Osteoblast (primary cell): ENCODE measurements around the gene RALA. TPM values are rescaled to one million over a fixed set of nuclear protein-coding genes. Genes with fewer than 3 reads are reported as not detected.

ENCODE experiments used
- DNase-seq: peaks from one replicate; pipeline ENCODE4 v3.0.0; 2011; ENCODE audit warnings: low spot score, mixed read lengths; ENCODE audit not compliant: insufficient read length; ENCODE audit errors: missing footprints
- H2AFZ ChIP-seq: 2 replicates; pipeline ENCODE4 v1.6.0; 2011; ENCODE audit warnings: mild to moderate bottlenecking, low read length
- H3K27ac ChIP-seq: 2 replicates; pipeline ENCODE4 v1.5.1; 2011; ENCODE audit warnings: mild to moderate bottlenecking, low read depth, low read length, moderate library complexity
- H3K27me3 ChIP-seq: 2 replicates; pipeline ENCODE4 v1.6.0; 2012; ENCODE audit warnings: mild to moderate bottlenecking, control low read depth, inconsistent platforms, low read length, moderate library complexity; ENCODE audit not compliant: insufficient read depth
- H3K36me3 ChIP-seq: 2 replicates; pipeline ENCODE4 v1.5.1; 2011; ENCODE audit warnings: mild to moderate bottlenecking, low read length, control low read depth, moderate library complexity; ENCODE audit not compliant: insufficient read depth
- H3K4me1 ChIP-seq: 2 replicates; pipeline ENCODE4 v1.5.1; 2011; ENCODE audit warnings: mild to moderate bottlenecking, low read length, control low read depth, moderate library complexity; ENCODE audit not compliant: insufficient read depth
- H3K4me2 ChIP-seq: 2 replicates; pipeline ENCODE4 v1.6.0; 2011; ENCODE audit warnings: mild to moderate bottlenecking, low read length; ENCODE audit not compliant: insufficient read depth
- H3K4me3 ChIP-seq: fragments of 200-600 bp; sonication (generic); 3 replicates; pipeline ENCODE4 v1.5.1; 2012; ENCODE audit warnings: mild to moderate bottlenecking, low read length, inconsistent platforms; ENCODE audit not compliant: insufficient read depth
- H3K79me2 ChIP-seq: 2 replicates; pipeline ENCODE4 v1.6.0; 2012; ENCODE audit warnings: mild to moderate bottlenecking, low read length, control low read depth, inconsistent platforms; ENCODE audit not compliant: insufficient read depth
- H3K9me3 ChIP-seq: 2 replicates; pipeline ENCODE4 v1.5.1; 2011; ENCODE audit warnings: low read depth, low read length, control low read depth
- H4K20me1 ChIP-seq: 2 replicates; pipeline ENCODE4 v1.6.0; 2012; ENCODE audit warnings: mild to moderate bottlenecking, low read length, control low read depth; ENCODE audit not compliant: insufficient read depth
- total RNA-seq: library from RNA; depleted of rRNA; stranded (reverse); fragments of >200 nt; gene quantifications from 2 replicates; pipeline ENCODE4 v1.2.3, GENCODE V29; 2012
- TF ChIP-seq, protein P1 (sequence below): IDR thresholded peaks from 2 replicates; pipeline ENCODE4 v1.5.1; 2011; ENCODE audit warnings: mild to moderate bottlenecking, low read depth, low read length, moderate library complexity; ENCODE audit errors: extremely low read depth

Gene RALA
- total RNA-seq, 1 donor: 38.4 TPM

DNA sequence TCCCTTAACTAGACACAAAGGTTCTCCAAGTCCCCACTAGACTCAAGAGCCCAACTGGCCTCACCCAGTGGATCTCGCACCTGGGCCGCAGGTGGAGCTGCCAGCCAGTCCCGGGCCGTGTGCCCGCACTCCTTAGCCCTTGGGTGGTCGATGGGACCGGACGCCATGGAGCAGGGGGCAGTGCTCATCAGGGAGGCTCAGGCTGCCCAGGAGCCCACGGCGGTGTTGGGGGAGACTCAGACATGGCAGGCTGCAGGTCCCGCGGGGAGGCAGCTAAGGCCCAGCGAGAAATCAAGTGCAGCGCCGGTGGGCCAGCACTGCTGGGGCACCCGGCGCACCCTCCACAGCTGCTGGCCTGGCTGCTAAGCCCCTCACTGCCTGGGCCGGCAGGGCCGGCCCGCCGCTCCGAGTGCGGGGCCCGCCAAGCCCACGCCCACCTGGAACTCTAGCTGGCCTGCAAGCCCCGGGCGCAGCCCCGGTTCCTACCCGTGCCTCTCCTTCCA lies 130.5 kb downstream of the RALA start:
- TF ChIP-seq, protein P1, sequence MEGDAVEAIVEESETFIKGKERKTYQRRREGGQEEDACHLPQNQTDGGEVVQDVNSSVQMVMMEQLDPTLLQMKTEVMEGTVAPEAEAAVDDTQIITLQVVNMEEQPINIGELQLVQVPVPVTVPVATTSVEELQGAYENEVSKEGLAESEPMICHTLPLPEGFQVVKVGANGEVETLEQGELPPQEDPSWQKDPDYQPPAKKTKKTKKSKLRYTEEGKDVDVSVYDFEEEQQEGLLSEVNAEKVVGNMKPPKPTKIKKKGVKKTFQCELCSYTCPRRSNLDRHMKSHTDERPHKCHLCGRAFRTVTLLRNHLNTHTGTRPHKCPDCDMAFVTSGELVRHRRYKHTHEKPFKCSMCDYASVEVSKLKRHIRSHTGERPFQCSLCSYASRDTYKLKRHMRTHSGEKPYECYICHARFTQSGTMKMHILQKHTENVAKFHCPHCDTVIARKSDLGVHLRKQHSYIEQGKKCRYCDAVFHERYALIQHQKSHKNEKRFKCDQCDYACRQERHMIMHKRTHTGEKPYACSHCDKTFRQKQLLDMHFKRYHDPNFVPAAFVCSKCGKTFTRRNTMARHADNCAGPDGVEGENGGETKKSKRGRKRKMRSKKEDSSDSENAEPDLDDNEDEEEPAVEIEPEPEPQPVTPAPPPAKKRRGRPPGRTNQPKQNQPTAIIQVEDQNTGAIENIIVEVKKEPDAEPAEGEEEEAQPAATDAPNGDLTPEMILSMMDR: no peak
- Histone ChIP-seq H2AFZ (no peak overlapping the region), H4K20me1 (no peaks in the 10 kb centered on the region), H3K36me3 (no peaks in the 10 kb centered on the region), H3K27me3 (no peaks in the 10 kb centered on the region), H3K9me3 (no peaks in the 10 kb centered on the region), H3K27ac (peak overlapping the region; percentile 87), H3K79me2 (peaks cover 4% of the 10 kb centered on the region), H3K4me2 (peak overlapping the region; percentile 76), H3K4me1 (peaks cover 19% of the 10 kb centered on the region), H3K4me3 (no peak overlapping the region)
- DNase-seq: no peak

DNA sequence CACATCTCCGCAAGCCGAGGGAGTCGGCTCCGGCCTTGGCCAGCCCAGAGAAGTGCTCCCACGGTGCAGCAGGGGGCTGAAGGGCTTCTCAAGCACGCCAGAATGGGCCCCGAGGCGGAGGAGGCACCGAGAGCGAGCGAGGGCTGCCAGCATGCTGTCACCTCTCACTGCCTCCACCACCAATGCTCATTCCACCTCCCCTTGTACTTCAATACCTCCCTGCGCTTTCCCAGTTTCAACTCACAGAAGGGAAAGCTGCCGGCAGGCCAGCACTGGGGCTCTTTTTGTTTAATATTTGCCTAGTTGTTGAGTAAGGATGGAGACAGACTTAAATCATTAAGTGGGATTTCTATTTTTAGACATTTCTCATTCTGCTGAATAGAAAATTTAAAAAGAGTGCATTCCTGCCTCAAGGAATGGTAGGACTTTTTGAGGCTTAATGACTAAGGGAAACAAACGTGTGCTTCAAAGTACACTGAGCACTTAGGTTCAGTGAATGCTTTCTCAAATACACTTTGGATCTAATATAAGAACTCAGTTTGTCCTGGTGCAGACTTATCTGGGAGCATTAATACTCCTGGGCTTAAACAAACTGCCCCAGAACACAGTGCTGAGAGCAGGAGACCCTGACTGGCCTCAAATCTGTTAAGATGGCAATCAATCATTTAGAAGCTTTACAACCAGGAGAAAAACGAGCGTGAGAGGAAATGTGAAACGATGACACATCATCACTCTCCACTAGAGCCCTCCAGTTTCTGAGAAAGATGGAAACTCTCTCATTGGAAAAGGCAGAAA lies 131.2 kb downstream of the RALA start:
- Histone ChIP-seq H4K20me1 (no peaks in the 10 kb centered on the region), H3K79me2 (peaks cover 4% of the 10 kb centered on the region), H3K9me3 (no peaks in the 10 kb centered on the region), H3K36me3 (no peaks in the 10 kb centered on the region), H3K27me3 (no peaks in the 10 kb centered on the region), H3K4me2 (peak overlapping the region; percentile 76), H3K4me1 (peaks cover 14% of the 10 kb centered on the region), H3K4me3 (peak overlapping the region; percentile 41), H3K27ac (peak overlapping the region; percentile 87), H2AFZ (peak overlapping the region; percentile 78)
- DNase-seq: peak; percentile 87
- TF ChIP-seq, protein P1: no peak

DNA sequence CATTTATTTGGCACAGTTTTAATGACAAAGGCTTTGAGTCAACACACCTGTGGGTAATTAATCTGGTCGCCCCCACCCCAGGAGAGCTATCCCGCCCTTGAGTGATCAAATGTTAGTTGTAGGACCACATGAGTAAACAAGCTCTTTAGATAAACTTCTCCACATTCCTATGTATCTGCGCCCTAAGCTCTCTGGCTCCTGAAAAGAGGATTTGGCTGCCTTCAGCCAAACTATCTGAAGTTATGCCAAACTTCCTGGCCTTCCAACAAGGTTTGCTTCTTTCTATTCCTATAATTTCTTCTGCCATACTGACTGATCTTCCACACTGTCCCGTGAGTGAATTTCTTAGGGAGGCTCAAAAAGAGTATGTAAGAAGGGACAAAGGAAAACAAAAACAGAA lies 134.2 kb downstream of the RALA start:
- H3K36me3 ChIP-seq: no peaks in the 10 kb centered on the region
- H3K79me2 ChIP-seq: peaks cover 4% of the 10 kb centered on the region
- TF ChIP-seq, protein P1: no peak
- no peak overlapping the region for H3K4me2 ChIP-seq
- DNase-seq: no peak
- peaks cover 4% of the 10 kb centered on the region for H4K20me1 ChIP-seq
- H2AFZ ChIP-seq: no peak overlapping the region
- H3K27ac ChIP-seq: no peak overlapping the region
- H3K4me1 ChIP-seq: peaks cover 13% of the 10 kb centered on the region
- no peak overlapping the region for H3K4me3 ChIP-seq
- no peaks in the 10 kb centered on the region for H3K27me3 ChIP-seq
- no peaks in the 10 kb centered on the region for H3K9me3 ChIP-seq

Other genes starting within 250 kb of the RALA start
- 29.0 and 32.7 TPM in 2 replicates for gene YAE1, start 57.2 kb upstream of the RALA start, total RNA-seq